Mesenchymal stem cell (in vitro differentiated cells and primary cell): Measurements from ENCODE around the gene TWF2.

Experiments
- DNase-seq: peaks from one replicate; pipeline ENCODE4 v3.0.0-alpha.2; 2013
- H2AFZ ChIP-seq: one replicate; pipeline ENCODE4 v1.6.1; 2013; ENCODE audit warnings: low read depth, mild to moderate bottlenecking, control low read depth, inconsistent platforms, low read length, moderate library complexity
- H2AK5ac ChIP-seq: 2 replicates; pipeline ENCODE4 v1.6.1; 2013; ENCODE audit warnings: low read length, moderate library complexity, mild to moderate bottlenecking, inconsistent platforms; ENCODE audit not compliant: severe bottlenecking
- H2BK120ac ChIP-seq: one replicate; pipeline ENCODE4 v1.6.1; 2013; ENCODE audit warnings: low read depth, mild to moderate bottlenecking, inconsistent platforms, low read length, moderate library complexity
- H2BK12ac ChIP-seq, 2 experiments: one replicate each; pipeline ENCODE4 v1.6.1; 2013; ENCODE audit warnings: inconsistent platforms in 2 of 2, low read length in 2 of 2, mild to moderate bottlenecking in 2 of 2, moderate library complexity in 2 of 2, control low read depth in 1 of 2
- H2BK15ac ChIP-seq: one replicate; pipeline ENCODE4 v1.6.1; 2013; ENCODE audit warnings: mild to moderate bottlenecking, low read depth, inconsistent platforms; ENCODE audit not compliant: poor library complexity, severe bottlenecking
- H2BK5ac ChIP-seq: 2 replicates; pipeline ENCODE4 v1.6.1; 2013; ENCODE audit warnings: low read depth, mild to moderate bottlenecking, low read length, control low read depth, inconsistent platforms; ENCODE audit not compliant: poor library complexity, severe bottlenecking
- H3K14ac ChIP-seq, 2 experiments: one replicate each; pipeline ENCODE4 v1.6.1; 2013; ENCODE audit warnings: inconsistent platforms in 2 of 2, low read length in 2 of 2, control low read depth in 1 of 2, mild to moderate bottlenecking in 1 of 2, moderate library complexity in 1 of 2
- H3K18ac ChIP-seq, 2 experiments: one replicate each; pipeline ENCODE4 v1.6.1; 2013; ENCODE audit warnings: inconsistent platforms in 2 of 2, low read length in 2 of 2, control low read depth in 1 of 2, low read depth in 1 of 2, mild to moderate bottlenecking in 1 of 2
- H3K23ac ChIP-seq, 2 experiments: one replicate each; pipeline ENCODE4 v1.6.1; 2013; ENCODE audit warnings: inconsistent platforms in 2 of 2, low read length in 2 of 2, mild to moderate bottlenecking in 2 of 2, moderate library complexity in 2 of 2, control low read depth in 1 of 2
- H3K27ac ChIP-seq: 2 replicates; pipeline ENCODE4 v1.5.1; 2013; ENCODE audit warnings: mild to moderate bottlenecking, moderate library complexity, low read length, control low read depth, inconsistent platforms; ENCODE audit not compliant: poor library complexity, severe bottlenecking
- H3K27me3 ChIP-seq, 2 experiments: 2 replicates each; pipeline versions ENCODE4 v1.6.1 to v1.7.0; 2013; ENCODE audit warnings: low read length in 2 of 2, mild to moderate bottlenecking in 2 of 2, moderate library complexity in 2 of 2, control low read depth in 1 of 2, inconsistent platforms in 1 of 2; ENCODE audit not compliant: control insufficient read depth in 1 of 2, insufficient read depth in 1 of 2
- H3K36me3 ChIP-seq, 2 experiments: 2 replicates each; pipeline versions ENCODE4 v1.6.1 to v1.7.0; 2013; ENCODE audit warnings: low read length in 2 of 2, control low read depth in 1 of 2, inconsistent platforms in 1 of 2, low read depth in 1 of 2, mild to moderate bottlenecking in 1 of 2; ENCODE audit not compliant: insufficient read depth in 2 of 2, control insufficient read depth in 1 of 2
- H3K4ac ChIP-seq, 2 experiments: one replicate each; pipeline ENCODE4 v1.6.1; 2013; ENCODE audit warnings: inconsistent platforms in 2 of 2, low read length in 2 of 2, mild to moderate bottlenecking in 2 of 2, moderate library complexity in 2 of 2, control low read depth in 1 of 2, low read depth in 1 of 2
- H3K4me1 ChIP-seq: 2 replicates; pipeline ENCODE4 v1.6.1; 2013; ENCODE audit warnings: low read depth, low read length, control low read depth; ENCODE audit not compliant: control insufficient read depth, insufficient read depth
- H3K4me2 ChIP-seq: 2 replicates; pipeline ENCODE4 v1.6.1; 2013; ENCODE audit warnings: low read length, mild to moderate bottlenecking, inconsistent platforms; ENCODE audit not compliant: poor library complexity, severe bottlenecking
- H3K4me3 ChIP-seq, 2 experiments: 2 replicates each; pipeline versions ENCODE4 v1.5.1 to v1.7.0; 2013; ENCODE audit warnings: low read length in 2 of 2, mild to moderate bottlenecking in 2 of 2, control low read depth in 1 of 2, low read depth in 1 of 2; ENCODE audit not compliant: insufficient read depth in 1 of 2
- H3K79me1 ChIP-seq: replicated peaks from 2 replicates; pipeline ENCODE4 v1.6.1; 2013; ENCODE audit warnings: mild to moderate bottlenecking, control low read depth, low read length, inconsistent platforms; ENCODE audit not compliant: poor library complexity, severe bottlenecking
- H3K9ac ChIP-seq: 2 replicates; pipeline ENCODE4 v1.7.0; 2013; ENCODE audit warnings: mild to moderate bottlenecking, low read length, moderate library complexity
- H3K9me3 ChIP-seq: 2 replicates; pipeline ENCODE4 v1.7.0; 2013; ENCODE audit warnings: mild to moderate bottlenecking, low read length; ENCODE audit not compliant: control insufficient read depth
- H4K8ac ChIP-seq: one replicate; pipeline ENCODE4 v1.6.1; 2013; ENCODE audit warnings: inconsistent platforms, mild to moderate bottlenecking, low read length, moderate library complexity
- H4K91ac ChIP-seq: one replicate; pipeline ENCODE4 v1.6.1; 2013; ENCODE audit warnings: mild to moderate bottlenecking, low read length, inconsistent platforms
- WGBS: methylation state at CpG from one replicate; pipeline ENCODE4 v1.1.7; 2013; ENCODE audit warnings: mixed read lengths; 5-methylcytosine and 5-hydroxymethylcytosine counted together

Gene TWF2

DNA sequence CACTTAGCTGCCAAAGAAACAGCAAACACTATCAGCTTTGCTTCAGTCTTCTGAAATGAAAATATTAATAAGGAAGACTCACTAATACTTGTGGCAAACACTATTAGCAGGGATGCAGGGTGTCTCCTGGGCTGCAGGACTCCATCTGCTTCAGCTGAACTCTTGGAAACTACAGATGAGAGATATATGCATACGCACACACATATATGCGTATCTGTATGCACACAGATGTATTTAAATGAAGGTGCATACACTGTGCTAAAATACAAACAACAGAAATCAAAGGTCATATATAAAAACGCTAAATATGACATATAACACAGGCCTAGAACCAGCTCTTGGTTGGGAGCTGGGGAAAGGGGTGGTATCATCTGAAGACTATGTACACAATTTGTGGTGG, 17.2 kb upstream of the TWF2 start:
- no peak overlapping the region for H3K27ac ChIP-seq
- H3K18ac ChIP-seq = no peak overlapping the region
- H3K9ac ChIP-seq = no peak overlapping the region
- H3K4me2 ChIP-seq = no peak overlapping the region
- H4K8ac ChIP-seq = no peak overlapping the region
- DNase-seq = no peak
- H3K36me3 ChIP-seq = peaks cover 62 to 95% of the 10 kb centered on the region in 2 experiments
- H3K23ac ChIP-seq = no peak overlapping the region
- H3K9me3 ChIP-seq = no peaks in the 10 kb centered on the region
- H3K14ac ChIP-seq = no peak overlapping the region
- peaks cover 17% of the 10 kb centered on the region for H3K79me1 ChIP-seq
- no peak overlapping the region for H3K4me3 ChIP-seq
- no CpG with 5 or more reads among the region's 3 CpGs for WGBS
- no peak overlapping the region for H2BK5ac ChIP-seq
- H2AK5ac ChIP-seq = no peak overlapping the region
- peaks cover 3% of the 10 kb centered on the region for H3K4me1 ChIP-seq
- no peak overlapping the region for H4K91ac ChIP-seq
- H3K4ac ChIP-seq = no peak overlapping the region
- no peak overlapping the region for H2BK15ac ChIP-seq
- no peak overlapping the region for H2BK120ac ChIP-seq
- no peak overlapping the region for H2BK12ac ChIP-seq
- H2AFZ ChIP-seq = no peak overlapping the region
- H3K27me3 ChIP-seq = no peaks in the 10 kb centered on the region

- DNase-seq = no peak
- no peak overlapping the region for H2BK5ac ChIP-seq
- no peak overlapping the region for H3K4me3 ChIP-seq
- H3K36me3 ChIP-seq = peaks cover 68 to 91% of the 10 kb centered on the region in 2 experiments
- no peak overlapping the region for H2BK15ac ChIP-seq
- no peak overlapping the region for H3K23ac ChIP-seq
- peaks cover 17% of the 10 kb centered on the region for H3K79me1 ChIP-seq
- H3K9me3 ChIP-seq = no peaks in the 10 kb centered on the region
- H3K4me2 ChIP-seq = no peak overlapping the region
- peaks cover 5% of the 10 kb centered on the region for H3K4me1 ChIP-seq
- H4K91ac ChIP-seq = no peak overlapping the region
- no peak overlapping the region for H4K8ac ChIP-seq
- H3K18ac ChIP-seq = no peak overlapping the region
- 97% methylated on average over 8 of the region's 9 CpGs for WGBS
- no peak overlapping the region for H2BK120ac ChIP-seq
- no peak overlapping the region for H3K14ac ChIP-seq
- H3K27me3 ChIP-seq = no peaks in the 10 kb centered on the region
- no peak overlapping the region for H2AFZ ChIP-seq
- H3K9ac ChIP-seq = no peak overlapping the region
- H2BK12ac ChIP-seq = no peak overlapping the region
- no peak overlapping the region for H3K4ac ChIP-seq
- H2AK5ac ChIP-seq = no peak overlapping the region
- H3K27ac ChIP-seq = no peak overlapping the region
Measured at GRCh38 chr3:52254608-52255007, 15.7 kb upstream of the TWF2 start.

- H3K4me3 ChIP-seq = no peak overlapping the region
- no peak overlapping the region for H2BK120ac ChIP-seq
- no peak overlapping the region for H2BK15ac ChIP-seq
- no peaks in the 10 kb centered on the region for H3K9me3 ChIP-seq
- no peak overlapping the region for H3K9ac ChIP-seq
- no peak overlapping the region for H3K23ac ChIP-seq
- H3K27ac ChIP-seq = no peak overlapping the region
- H4K91ac ChIP-seq = no peak overlapping the region
- H3K4ac ChIP-seq = no peak overlapping the region
- H3K79me1 ChIP-seq = peaks cover 15% of the 10 kb centered on the region
- H2BK5ac ChIP-seq = no peak overlapping the region
- H2AFZ ChIP-seq = no peak overlapping the region
- WGBS = 84% methylated on average over 12 of the region's 12 CpGs
- no peak overlapping the region for H3K4me2 ChIP-seq
- no peak overlapping the region for H2BK12ac ChIP-seq
- peaks cover 75 to 91% of the 10 kb centered on the region in 2 experiments for H3K36me3 ChIP-seq
- H3K27me3 ChIP-seq = no peaks in the 10 kb centered on the region
- DNase-seq = peak; percentile 27
- H4K8ac ChIP-seq = no peak overlapping the region
- peaks cover 5% of the 10 kb centered on the region for H3K4me1 ChIP-seq
- H2AK5ac ChIP-seq = no peak overlapping the region
- H3K18ac ChIP-seq = no peak overlapping the region
- H3K14ac ChIP-seq = no peak overlapping the region
Measured at GRCh38 chr3:52253314-52254304, 14.7 kb upstream of the TWF2 start.

GRCh38 chr3:52250122-52250521, 11.2 kb upstream of the TWF2 start:
- H3K18ac ChIP-seq = no peak overlapping the region
- peaks cover 66 to 69% of the 10 kb centered on the region in 2 experiments for H3K36me3 ChIP-seq
- H3K9me3 ChIP-seq = no peaks in the 10 kb centered on the region
- H3K9ac ChIP-seq = no peak overlapping the region
- no peaks in the 10 kb centered on the region for H3K27me3 ChIP-seq
- peaks cover 24% of the 10 kb centered on the region for H3K4me1 ChIP-seq
- peaks cover 16% of the 10 kb centered on the region for H3K79me1 ChIP-seq
- no peak overlapping the region for H3K4ac ChIP-seq
- H3K14ac ChIP-seq = no peak overlapping the region
- H3K23ac ChIP-seq = no peak overlapping the region
- H2BK5ac ChIP-seq = no peak overlapping the region
- DNase-seq = no peak
- whole genome bisulfite sequencing = 100% methylated on average over 1 of the region's 1 CpG
- no peak overlapping the region for H2AK5ac ChIP-seq
- H4K8ac ChIP-seq = no peak overlapping the region
- H2BK120ac ChIP-seq = no peak overlapping the region
- no peak overlapping the region for H3K4me2 ChIP-seq
- H2BK12ac ChIP-seq = no peak overlapping the region
- H3K27ac ChIP-seq = no peak overlapping the region
- H4K91ac ChIP-seq = no peak overlapping the region
- no peak overlapping the region for H3K4me3 ChIP-seq
- no peak overlapping the region for H2AFZ ChIP-seq
- no peak overlapping the region for H2BK15ac ChIP-seq
